HCT116 (cell line): ENCODE measurements around the gene ARHGAP12. TPM values are rescaled to one million over a fixed set of nuclear protein-coding genes. Genes with fewer than 3 reads are reported as not detected.
A peak's percentile ranks its signal among the peaks of the same experiment; 100 is the strongest.

Source experiments
- ATAC-seq: fragments of 200-7000 bp; cut with Tn5 transposase; 2 replicates; pipeline ENCODE4 v1.9.1; 2020; ENCODE audit warnings: mild to moderate bottlenecking, moderate library complexity
- BruUV-seq: library from RNA; stranded (reverse); fragments of 400-500 nt; replicated peaks from 2 replicates; lab custom pipeline; 2021; lab: Mats Ljungman, UMichigan
- CTCF ChIA-PET: fragments of 300-600 bp; sonication (Branson Sonifier 250); formaldehyde crosslinking; loops from one replicate; lab custom pipeline; 2021; ENCODE audit warnings: antibody characterized with exemption; lab: Charles Lee
- POLR2A ChIA-PET: fragments of 300-600, 350-600 bp; sonication (Branson Sonifier 250); formaldehyde crosslinking; loops from one replicate; lab custom pipeline; 2021; ENCODE audit warnings: antibody characterized with exemption; lab: Charles Lee
- RAD21 ChIA-PET, 2 experiments: fragments of 300-600 bp; sonication (Branson Sonifier 250); formaldehyde crosslinking; loops; one replicate each; lab custom pipeline; 2023; ENCODE audit warnings: low total read pairs in 2 of 2; ENCODE audit not compliant: uncharacterized antibody in 2 of 2, unreplicated experiment in 2 of 2, low non-redundant PET in 1 of 2; lab: Charles Lee
- DNase-seq: peaks from one replicate; pipeline ENCODE4 v3.0.0-alpha.2; 2010; ENCODE audit warnings: low read depth, low spot score
- H2AFZ ChIP-seq: fragments of 200-600 bp; shearing (Covaris generic), sonication (generic); 2 replicates; pipeline ENCODE4 v1.6.1; 2017; ENCODE audit warnings: low read depth, mixed run types, mixed read lengths, antibody characterized with exemption, low read length; ENCODE audit not compliant: poor library complexity, severe bottlenecking
- H3K27ac ChIP-seq: 2 replicates; pipeline ENCODE4 v1.5.1; 2012; ENCODE audit warnings: low read depth, low read length
- H3K27me3 ChIP-seq: fragments of 200-600 bp; sonication (generic); 2 replicates; pipeline ENCODE4 v1.6.1; 2016; ENCODE audit warnings: mixed run types, low read length, mixed read lengths; ENCODE audit not compliant: insufficient read depth
- H3K36me3 ChIP-seq, 2 experiments: fragments of 200-500 bp in 1 of 2; fragments of 200-600 bp in 1 of 2; sonication (Bioruptor generic) in 1 of 2; sonication (generic) in 1 of 2; 2 replicates each; pipeline versions ENCODE4 v1.5.1 to v1.6.1; 2014 to 2016; ENCODE audit warnings: low read length in 2 of 2, inconsistent platforms in 1 of 2, mixed read lengths in 1 of 2, mixed run types in 1 of 2; ENCODE audit not compliant: insufficient read depth in 2 of 2, control insufficient read depth in 1 of 2
- H3K4me1 ChIP-seq, 2 experiments: fragments of 200-600 bp in 1 of 2; sonication (generic) in 1 of 2; 2 replicates each; pipeline versions ENCODE4 v1.5.1 to v1.6.1; 2012 to 2017; ENCODE audit warnings: low read length in 2 of 2, inconsistent platforms in 1 of 2, mild to moderate bottlenecking in 1 of 2, mixed read lengths in 1 of 2, mixed run types in 1 of 2, moderate library complexity in 1 of 2; ENCODE audit not compliant: insufficient read depth in 2 of 2, control insufficient read depth in 1 of 2
- H3K4me2 ChIP-seq: fragments of 200-600 bp; sonication (generic); 2 replicates; pipeline ENCODE4 v1.6.1; 2017; ENCODE audit warnings: mixed run types, low read length, mixed read lengths
- H3K4me3 ChIP-seq, 2 experiments: fragments of 200-600 bp in 1 of 2; sonication (generic) in 1 of 2; replicated peaks in 1 of 2; 2 replicates each; pipeline ENCODE4 v1.5.1; 2011 to 2016; ENCODE audit warnings: low read length in 2 of 2, control low read depth in 1 of 2, low read depth in 1 of 2, mild to moderate bottlenecking in 1 of 2, mixed read lengths in 1 of 2, mixed run types in 1 of 2
- H3K79me2 ChIP-seq: fragments of 200-600 bp; sonication (generic); 2 replicates; pipeline ENCODE4 v1.6.1; 2017; ENCODE audit warnings: mild to moderate bottlenecking, mixed run types, low read length, moderate library complexity, mixed read lengths; ENCODE audit not compliant: insufficient read depth
- H3K9ac ChIP-seq: fragments of 200-600 bp; sonication (generic); 2 replicates; pipeline ENCODE4 v1.6.1; 2016; ENCODE audit warnings: low read length, mixed read lengths
- H3K9me2 ChIP-seq: fragments of 200-600 bp; sonication (generic), shearing (Covaris generic); 2 replicates; pipeline ENCODE4 v1.6.1; 2017; ENCODE audit warnings: mixed run types, mild to moderate bottlenecking, moderate library complexity; ENCODE audit not compliant: insufficient read depth
- H3K9me3 ChIP-seq, 2 experiments: fragments of 200-500 bp in 1 of 2; fragments of 200-600 bp in 1 of 2; sonication (Bioruptor generic) in 1 of 2; sonication (generic) in 1 of 2; 2 replicates each; pipeline ENCODE4 v1.6.1; 2014 to 2017; ENCODE audit warnings: low read length in 2 of 2, mixed read lengths in 2 of 2, inconsistent platforms in 1 of 2, low read depth in 1 of 2, mild to moderate bottlenecking in 1 of 2, mixed run types in 1 of 2, moderate library complexity in 1 of 2; ENCODE audit not compliant: control insufficient read depth in 1 of 2, insufficient read depth in 1 of 2
- H4K20me1 ChIP-seq: fragments of 200-600 bp; sonication (generic), shearing (Covaris generic); 2 replicates; pipeline ENCODE4 v1.6.1; 2017; ENCODE audit warnings: mixed run types, mild to moderate bottlenecking, moderate library complexity; ENCODE audit not compliant: insufficient read depth
- EZH2 ChIP-seq: fragments of 200-600 bp; sonication (generic); IDR thresholded peaks from 2 replicates; pipeline ENCODE4 v1.6.1; 2017; ENCODE audit warnings: antibody characterized with exemption, mixed run types
- EZH2phosphoT487 ChIP-seq: fragments of 200-600 bp; IDR thresholded peaks from 2 replicates; pipeline ENCODE4 v1.6.1; 2018; ENCODE audit warnings: antibody characterized with exemption, borderline replicate concordance
- POLR2A ChIP-seq: IDR thresholded peaks from 2 replicates; pipeline ENCODE4 v1.7.0; 2011; ENCODE audit warnings: borderline replicate concordance; ENCODE audit not compliant: insufficient read depth, insufficient read length; ENCODE audit errors: extremely low read depth
- RAD21 ChIP-seq: IDR thresholded peaks from 2 replicates; pipeline ENCODE4 v1.6.1; 2012; ENCODE audit warnings: low read depth, mild to moderate bottlenecking
- SIN3A ChIP-seq: IDR thresholded peaks from 2 replicates; pipeline ENCODE4 v1.6.1; 2012; ENCODE audit warnings: low read depth
- YY1 ChIP-seq: IDR thresholded peaks from 2 replicates; pipeline ENCODE4 v1.6.1; 2011; ENCODE audit warnings: low read length, low read depth, moderate library complexity, mild to moderate bottlenecking; ENCODE audit not compliant: insufficient replicate concordance; ENCODE audit errors: extremely low read depth
- intact Hi-C: fragments of 100-400 bp; cut with micrococcal nuclease; formaldehyde crosslinking; loops from 2 replicates; pipeline ENCODE4 v1.10.0; 2022
- total RNA-seq: library from RNA; stranded (reverse); gene quantifications from one replicate; pipeline ENCODE4 v1.2.1, GENCODE V29; 2021; ENCODE audit not compliant: unreplicated experiment
- TF ChIP-seq, protein P1 (sequence below): IDR thresholded peaks from 2 replicates; pipeline ENCODE4 v1.6.1; 2011; ENCODE audit warnings: mild to moderate bottlenecking, low read length, moderate library complexity; ENCODE audit not compliant: insufficient replicate concordance; ENCODE audit errors: extremely low read depth

The ARHGAP12 gene
- total RNA-seq, 1 experiment from 2014 or later, result 80.3 TPM

DNA sequence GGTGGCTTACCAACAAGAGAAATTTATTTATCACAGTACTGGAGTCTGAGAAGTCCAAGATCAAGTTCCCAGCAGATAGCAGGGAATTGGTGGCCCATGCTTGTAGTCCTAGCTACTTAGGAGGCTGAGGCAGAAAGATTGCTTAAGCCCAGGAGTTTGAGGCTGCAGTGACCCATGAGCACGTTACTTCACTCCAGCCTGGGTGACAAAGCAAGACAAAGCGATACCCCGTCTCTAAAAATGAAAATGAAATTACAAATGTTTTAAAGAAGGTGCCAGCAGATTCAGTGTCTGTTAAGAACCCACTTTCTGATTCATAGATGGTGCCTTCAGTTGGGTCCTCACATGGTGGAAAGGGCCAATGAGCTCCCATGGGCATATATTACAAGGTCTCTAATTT lies 20.6 kb upstream of the ARHGAP12 start:
- Histone ChIP-seq H3K9me3 (no peaks in the 10 kb centered on the region), H3K4me2 (no peak overlapping the region), H2AFZ (no peak overlapping the region), H4K20me1 (no peaks in the 10 kb centered on the region), H3K9ac (no peak overlapping the region), H3K4me3 (no peak overlapping the region), H3K27me3 (no peaks in the 10 kb centered on the region), H3K27ac (0 out of 2 replicates have a peak overlapping the region, but pooled peaks have one; percentile 0), H3K36me3 (no peaks in the 10 kb centered on the region), H3K79me2 (0 out of 2 replicates have a peak, but pooled peaks cover 4% of the 10 kb centered on the region), H3K9me2 (no peaks in the 10 kb centered on the region), H3K4me1 (peaks cover 55 to 76% of the 10 kb centered on the region in 2 experiments)
- intact Hi-C loops, result no loop called here
- BruUV-seq, result no TSS peak
- DNase-seq (no peak), ATAC-seq (no peak)
- POLR2A ChIA-PET, result interaction anchor here (0.6 kb wide), 1 partner anchor 16 kb away, joined by 4 read pairs; no protein-coding TSS in a partner anchor
- RAD21 ChIA-PET, result no interaction called here
- TF ChIP-seq EZH2phosphoT487 (no peak), POLR2A (no peak), RAD21 (no peak)
- TF ChIP-seq, protein P1, sequence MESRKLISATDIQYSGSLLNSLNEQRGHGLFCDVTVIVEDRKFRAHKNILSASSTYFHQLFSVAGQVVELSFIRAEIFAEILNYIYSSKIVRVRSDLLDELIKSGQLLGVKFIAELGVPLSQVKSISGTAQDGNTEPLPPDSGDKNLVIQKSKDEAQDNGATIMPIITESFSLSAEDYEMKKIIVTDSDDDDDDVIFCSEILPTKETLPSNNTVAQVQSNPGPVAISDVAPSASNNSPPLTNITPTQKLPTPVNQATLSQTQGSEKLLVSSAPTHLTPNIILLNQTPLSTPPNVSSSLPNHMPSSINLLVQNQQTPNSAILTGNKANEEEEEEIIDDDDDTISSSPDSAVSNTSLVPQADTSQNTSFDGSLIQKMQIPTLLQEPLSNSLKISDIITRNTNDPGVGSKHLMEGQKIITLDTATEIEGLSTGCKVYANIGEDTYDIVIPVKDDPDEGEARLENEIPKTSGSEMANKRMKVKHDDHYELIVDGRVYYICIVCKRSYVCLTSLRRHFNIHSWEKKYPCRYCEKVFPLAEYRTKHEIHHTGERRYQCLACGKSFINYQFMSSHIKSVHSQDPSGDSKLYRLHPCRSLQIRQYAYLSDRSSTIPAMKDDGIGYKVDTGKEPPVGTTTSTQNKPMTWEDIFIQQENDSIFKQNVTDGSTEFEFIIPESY, result no peak
- CTCF ChIA-PET, result interaction anchor here (1.0 to 1.4 kb wide), 2 partner anchors 87 to 262 kb away, joined by 3 to 6 read pairs; no protein-coding TSS in a partner anchor

DNA sequence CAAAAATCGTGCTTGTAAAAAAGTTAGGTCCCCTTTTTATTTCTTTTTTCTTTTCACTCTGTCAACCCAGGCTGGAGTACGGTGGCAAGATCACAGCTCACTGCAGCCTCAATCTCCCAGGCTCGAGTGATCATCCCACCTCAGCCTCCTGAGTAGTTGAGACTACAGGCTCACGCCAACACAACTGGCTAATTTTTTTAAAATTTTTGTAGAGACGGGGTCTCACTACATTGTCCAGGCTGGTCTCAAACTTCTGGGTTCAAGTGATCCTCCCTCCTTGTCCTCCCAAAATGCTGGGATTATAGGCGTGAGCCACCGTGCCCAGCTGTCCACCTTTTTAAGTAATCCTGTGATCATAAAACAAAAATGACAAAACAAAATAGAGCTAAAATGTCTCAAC lies 19.4 kb upstream of the ARHGAP12 start:
- Histone ChIP-seq H3K9me3 (no peaks in the 10 kb centered on the region), H3K36me3 (no peaks in the 10 kb centered on the region), H2AFZ (peak overlapping the region; percentile 68), H3K27me3 (no peaks in the 10 kb centered on the region), H3K4me3 (peak overlapping the region in 1 of 2 experiments; percentile 6; a peak in 1 of 4 replicates), H4K20me1 (no peaks in the 10 kb centered on the region), H3K4me1 (peaks cover 63 to 84% of the 10 kb centered on the region in 2 experiments), H3K27ac (peak overlapping the region; percentile 55), H3K9ac (peak overlapping the region; percentile 37), H3K79me2 (0 out of 2 replicates have a peak, but pooled peaks cover 7% of the 10 kb centered on the region), H3K9me2 (no peaks in the 10 kb centered on the region), H3K4me2 (peak overlapping the region; percentile 65)
- no peak for ATAC-seq
- ChIA-PET CTCF (interaction anchor here (1.4 kb wide), 1 partner anchor 86 kb away, joined by 6 read pairs; no protein-coding TSS in a partner anchor), POLR2A (interaction anchor here (1.6 kb wide), 1 partner anchor 13 kb away, joined by 5 read pairs; no protein-coding TSS in a partner anchor), RAD21 (no interaction called here)
- no peak for DNase-seq
- no TSS peak for BruUV-seq
- TF ChIP-seq YY1, result no peak
- peak; percentile 54; the same call in 1 of the 2 replicates for TF ChIP-seq SIN3A
- TF ChIP-seq EZH2, result no peak
- intact Hi-C loops, result no loop called here
